ENCODE results near the gene TECTA.
"Not testable (repeated sequence)": the region's sequence is repeated elsewhere in the genome, so short reads cannot be mapped to it uniquely, and the experiment has no call there.

TECTA gene

GRCh38 chr11:121106812-121107211 is 5.8 kb downstream of the TECTA start:
- TF ChIP-seq GATA1 (IDR thresholded peaks at IDR 0.05; ENCODE audit: low read depth, low read length) (no peak), POLR2A (IDR thresholded peaks at IDR 0.05; ENCODE audit: low read length) (no peak)
- no peak for DNase-seq

GRCh38 chr11:121108413-121108812 is 7.4 kb downstream of the TECTA start:
- DNase-seq, result no peak
- TF ChIP-seq POLR2A (IDR thresholded peaks at IDR 0.05; ENCODE audit: low read length), result no peak
- TF ChIP-seq GATA1 (IDR thresholded peaks at IDR 0.05; ENCODE audit: low read depth, low read length), result no peak

GRCh38 chr11:121109471-121109870 is 8.4 kb downstream of the TECTA start:
- DNase-seq, result no peak
- no peak for TF ChIP-seq GATA1 (IDR thresholded peaks at IDR 0.05; ENCODE audit: low read depth, low read length)
- TF ChIP-seq POLR2A (IDR thresholded peaks at IDR 0.05; ENCODE audit: low read length), result no peak

GRCh38 chr11:121109916-121110586 is 9.0 kb downstream of the TECTA start:
- TF ChIP-seq GATA1 (IDR thresholded peaks at IDR 0.05; ENCODE audit: low read depth, low read length) (no peak), POLR2A (IDR thresholded peaks at IDR 0.05; ENCODE audit: low read length) (no peak)
- no peak for DNase-seq

GRCh38 chr11:121110871-121111724 is 10.1 kb downstream of the TECTA start:
- no peak for DNase-seq
- TF ChIP-seq POLR2A (IDR thresholded peaks at IDR 0.05; ENCODE audit: low read length), result no peak
- TF ChIP-seq GATA1 (IDR thresholded peaks at IDR 0.05; ENCODE audit: low read depth, low read length), result no peak

GRCh38 chr11:121112498-121113455 is 11.7 kb downstream of the TECTA start:
- peak; percentile 48 to 67 for DNase-seq

GRCh38 chr11:121113611-121114010 is 12.6 kb downstream of the TECTA start:
- TF ChIP-seq POLR2A (IDR thresholded peaks at IDR 0.05; ENCODE audit: low read length) (no peak), GATA1 (IDR thresholded peaks at IDR 0.05; ENCODE audit: low read depth, low read length) (no peak)
- DNase-seq, result no peak

More at GRCh38 chr11:121112498-121113455, 11.7 kb downstream of the TECTA start:
- TF ChIP-seq GATA1 (IDR thresholded peaks at IDR 0.05; ENCODE audit: low read depth, low read length) (no peak), POLR2A (IDR thresholded peaks at IDR 0.05; ENCODE audit: low read length) (no peak)

- not testable (repeated sequence) for DNase-seq
Observed at GRCh38 chr11:121115024-121115423, 14.0 kb downstream of the TECTA start.

GRCh38 chr11:121117788-121118187 is 16.7 kb downstream of the TECTA start:
- no peak for TF ChIP-seq POLR2A (IDR thresholded peaks at IDR 0.05; ENCODE audit: low read length)
- TF ChIP-seq GATA1 (IDR thresholded peaks at IDR 0.05; ENCODE audit: low read depth, low read length), result no peak
- no peak for DNase-seq

GRCh38 chr11:121119440-121119839 is 18.4 kb downstream of the TECTA start:
- no peak for TF ChIP-seq GATA1 (IDR thresholded peaks at IDR 0.05; ENCODE audit: low read depth, low read length)
- TF ChIP-seq POLR2A (IDR thresholded peaks at IDR 0.05; ENCODE audit: low read length), result no peak
- no peak for DNase-seq

- TF ChIP-seq GATA1 (IDR thresholded peaks at IDR 0.05; ENCODE audit: low read depth, low read length) (no peak), POLR2A (IDR thresholded peaks at IDR 0.05; ENCODE audit: low read length) (no peak)
Observed at GRCh38 chr11:121122328-121122727, 21.3 kb downstream of the TECTA start.

GRCh38 chr11:121123496-121124069 is 22.5 kb downstream of the TECTA start:
- TF ChIP-seq POLR2A (IDR thresholded peaks at IDR 0.05; ENCODE audit: low read length), result no peak
- TF ChIP-seq GATA1 (IDR thresholded peaks at IDR 0.05; ENCODE audit: low read depth, low read length), result no peak
- DNase-seq, result no peak

More at GRCh38 chr11:121122328-121122727, 21.3 kb downstream of the TECTA start:
- DNase-seq, result no peak

- TF ChIP-seq POLR2A (IDR thresholded peaks at IDR 0.05; ENCODE audit: low read length), result no peak
- TF ChIP-seq GATA1 (IDR thresholded peaks at IDR 0.05; ENCODE audit: low read depth, low read length), result no peak
- DNase-seq, result no peak
Observed at GRCh38 chr11:121127809-121128208, 26.8 kb downstream of the TECTA start.
